GM12891 (cell line): ENCODE data around the gene FREM1.

ENCODE experiments used
- POLR2A ChIP-seq: IDR thresholded peaks from 2 replicates; pipeline ENCODE4 v1.6.1; 2011; ENCODE audit warnings: low read depth, low read length, control low read depth
- POLR2AphosphoS5 ChIP-seq: IDR thresholded peaks from 2 replicates; pipeline ENCODE4 v1.6.1; 2011; ENCODE audit warnings: low read depth, low read length, control low read depth
- POU2F2 ChIP-seq: IDR thresholded peaks from 2 replicates; pipeline ENCODE4 v1.6.1; 2011; ENCODE audit warnings: low read depth, mild to moderate bottlenecking, control low read depth, low read length, moderate library complexity
- TAF1 ChIP-seq: IDR thresholded peaks from 2 replicates; pipeline ENCODE4 v1.6.1; 2011; ENCODE audit warnings: low read depth, low read length, control low read depth

DNA sequence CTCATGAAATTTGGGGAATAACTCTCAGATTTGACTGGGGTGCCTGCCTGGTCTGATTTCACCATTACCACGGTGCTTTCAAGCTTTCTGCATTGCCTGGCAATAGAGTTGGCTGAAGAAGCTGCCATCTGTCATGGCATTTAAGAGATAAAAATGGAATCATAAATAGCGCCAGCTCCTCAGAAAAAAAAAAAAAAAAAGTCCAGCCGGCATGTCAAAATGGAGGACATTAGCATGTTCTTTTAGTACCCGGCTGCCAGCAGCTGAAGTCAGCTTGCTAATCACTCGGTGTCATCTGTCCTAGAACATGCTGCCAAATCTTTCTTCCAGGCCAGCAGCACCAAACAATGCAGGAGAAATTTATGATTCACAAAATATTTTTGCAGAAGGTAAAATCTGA lies 130.0 kb downstream of the FREM1 start:
- TF ChIP-seq POLR2AphosphoS5, result no peak
- TF ChIP-seq POLR2A, result no peak
- TF ChIP-seq TAF1, result no peak
- no peak for TF ChIP-seq POU2F2
